HG02763 (cell line): Measurements from ENCODE around the gene CTDSP1.

Source experiments
- ATAC-seq: cut with Tn5 transposase; IDR thresholded peaks from one replicate; pipeline ENCODE4 v1.9.1; 2021; ENCODE audit warnings: mild to moderate bottlenecking, moderate library complexity; ENCODE audit not compliant: unreplicated experiment

The CTDSP1 gene

DNA sequence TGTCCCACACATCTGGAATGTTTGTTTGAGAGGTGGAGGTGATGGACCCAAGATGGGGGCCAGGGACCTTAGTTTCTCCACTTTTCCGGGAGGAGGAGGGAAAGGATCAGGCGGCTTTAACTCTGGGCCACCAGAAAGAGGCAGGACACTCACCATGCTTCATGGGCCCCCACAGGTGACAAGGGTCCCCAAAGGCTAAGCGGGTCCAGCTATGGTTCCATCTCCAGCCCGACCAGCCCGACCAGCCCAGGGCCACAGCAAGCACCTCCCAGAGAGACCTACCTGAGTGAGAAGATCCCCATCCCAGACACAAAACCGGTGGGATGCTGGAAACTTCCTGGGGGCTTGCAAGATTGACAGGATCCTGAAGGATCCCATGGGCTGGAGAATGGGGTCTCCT, 16.9 kb upstream of the CTDSP1 start:
- ATAC-seq: no peak

DNA sequence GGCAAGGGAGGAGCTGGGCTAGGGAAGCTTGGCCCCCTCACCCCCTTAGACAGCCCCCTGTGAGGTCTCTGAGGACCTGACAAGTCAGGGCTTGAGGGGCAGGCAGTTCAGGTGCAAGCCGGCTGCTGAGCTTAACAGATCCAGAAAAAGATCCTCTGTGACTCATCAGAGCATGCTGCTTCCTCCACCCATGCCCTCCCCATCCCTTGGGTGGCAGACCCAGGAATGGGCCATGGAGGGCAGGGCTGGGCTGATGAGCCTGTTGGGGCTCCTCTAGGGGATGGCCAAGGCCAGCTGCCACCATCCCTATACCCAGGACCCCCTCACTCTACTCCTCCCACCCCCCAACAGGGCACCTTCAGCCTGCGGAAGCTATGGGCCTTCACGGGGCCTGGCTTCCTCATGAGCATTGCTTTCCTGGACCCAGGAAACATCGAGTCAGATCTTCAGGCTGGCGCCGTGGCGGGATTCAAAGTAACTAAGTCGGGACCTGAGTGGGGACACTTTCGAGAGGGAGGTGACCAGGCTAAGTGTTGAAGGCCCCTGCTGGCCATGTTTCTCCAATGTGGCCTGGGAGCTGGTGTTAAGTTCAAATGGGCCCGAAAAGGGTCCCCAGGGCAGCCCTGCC, 15.7 kb upstream of the CTDSP1 start:
- ATAC-seq: no peak

DNA sequence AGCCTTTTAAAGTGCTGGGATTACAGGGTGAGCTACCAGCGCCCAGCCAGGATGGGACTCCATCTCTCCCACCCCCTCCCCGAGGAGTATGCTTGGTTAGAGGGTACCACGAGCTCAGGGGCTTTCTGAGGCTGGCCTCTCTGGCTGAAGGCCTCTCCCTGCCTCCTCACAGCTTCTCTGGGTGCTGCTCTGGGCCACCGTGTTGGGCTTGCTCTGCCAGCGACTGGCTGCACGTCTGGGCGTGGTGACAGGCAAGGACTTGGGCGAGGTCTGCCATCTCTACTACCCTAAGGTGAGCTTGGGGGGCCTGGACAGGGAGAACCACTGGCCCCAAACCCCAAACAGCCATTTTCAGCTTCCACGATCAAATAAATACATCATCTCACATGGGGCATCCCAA, 14.7 kb upstream of the CTDSP1 start:
- no peak for ATAC-seq

DNA sequence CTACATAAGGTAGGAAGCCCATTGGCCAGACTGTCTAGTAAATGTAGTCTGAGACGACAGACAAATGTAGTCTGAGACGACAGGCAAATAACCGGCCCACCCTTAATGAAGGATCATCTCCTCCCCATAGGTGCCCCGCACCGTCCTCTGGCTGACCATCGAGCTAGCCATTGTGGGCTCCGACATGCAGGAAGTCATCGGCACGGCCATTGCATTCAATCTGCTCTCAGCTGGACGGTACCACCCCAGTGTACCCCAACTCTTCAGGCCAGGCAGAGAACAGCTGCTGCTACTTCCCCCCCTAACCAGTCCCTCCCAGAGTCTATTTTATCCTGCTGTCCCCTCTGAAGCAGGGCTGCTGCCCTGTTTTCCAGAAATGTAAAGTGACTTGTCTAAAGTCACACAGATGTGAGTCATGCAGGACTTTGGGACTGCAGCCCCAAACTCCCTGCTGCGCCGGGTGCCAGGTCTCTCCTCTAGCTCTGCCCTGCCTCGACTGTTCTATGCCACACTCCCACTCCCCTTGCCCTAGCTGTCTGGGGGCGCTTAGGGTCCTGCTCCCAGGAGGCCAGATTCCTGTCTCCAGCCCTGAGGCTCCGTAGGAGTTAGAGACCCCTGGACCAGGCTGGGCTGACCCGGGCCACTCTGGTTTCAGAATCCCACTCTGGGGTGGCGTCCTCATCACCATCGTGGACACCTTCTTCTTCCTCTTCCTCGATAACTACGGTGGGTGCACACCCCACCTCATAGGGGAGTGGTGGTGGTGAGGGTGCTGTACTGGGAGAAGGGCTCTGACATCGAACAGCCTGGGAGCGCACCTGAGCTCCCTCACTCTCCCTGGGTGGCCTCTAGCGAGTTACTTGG, 12.9 kb upstream of the CTDSP1 start:
- no peak for ATAC-seq

DNA sequence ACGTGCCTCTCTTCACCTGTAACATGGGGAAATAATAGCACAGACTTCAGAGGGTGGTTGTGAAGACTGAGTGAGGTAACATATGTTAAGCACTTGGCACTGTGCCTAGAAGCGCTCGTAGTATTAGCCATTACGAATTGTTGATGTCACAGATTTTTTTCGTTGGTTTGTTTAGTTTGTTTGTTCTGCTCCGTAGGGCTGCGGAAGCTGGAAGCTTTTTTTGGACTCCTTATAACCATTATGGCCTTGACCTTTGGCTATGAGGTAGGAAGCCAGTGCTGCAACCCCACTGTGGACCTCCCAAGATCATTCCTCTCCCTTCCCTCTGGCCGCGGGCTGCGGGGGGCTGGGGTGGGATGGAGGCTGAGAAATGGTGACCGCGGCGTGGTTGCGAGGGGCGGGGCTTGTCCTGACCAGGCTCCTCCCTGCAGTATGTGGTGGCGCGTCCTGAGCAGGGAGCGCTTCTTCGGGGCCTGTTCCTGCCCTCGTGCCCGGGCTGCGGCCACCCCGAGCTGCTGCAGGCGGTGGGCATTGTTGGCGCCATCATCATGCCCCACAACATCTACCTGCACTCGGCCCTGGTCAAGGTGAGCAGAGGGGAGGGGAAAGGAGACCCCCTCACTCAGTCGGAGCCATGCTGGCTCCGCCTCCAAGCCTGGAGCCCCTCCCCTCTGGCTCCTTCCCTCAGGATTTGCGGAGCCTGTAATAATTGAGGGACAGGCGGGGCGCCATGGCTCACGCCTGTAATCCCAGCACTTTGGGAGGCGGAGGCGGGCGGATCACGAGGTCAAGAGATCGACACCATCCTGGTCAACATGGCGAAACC, 12.1 kb upstream of the CTDSP1 start:
- ATAC-seq: no peak

DNA sequence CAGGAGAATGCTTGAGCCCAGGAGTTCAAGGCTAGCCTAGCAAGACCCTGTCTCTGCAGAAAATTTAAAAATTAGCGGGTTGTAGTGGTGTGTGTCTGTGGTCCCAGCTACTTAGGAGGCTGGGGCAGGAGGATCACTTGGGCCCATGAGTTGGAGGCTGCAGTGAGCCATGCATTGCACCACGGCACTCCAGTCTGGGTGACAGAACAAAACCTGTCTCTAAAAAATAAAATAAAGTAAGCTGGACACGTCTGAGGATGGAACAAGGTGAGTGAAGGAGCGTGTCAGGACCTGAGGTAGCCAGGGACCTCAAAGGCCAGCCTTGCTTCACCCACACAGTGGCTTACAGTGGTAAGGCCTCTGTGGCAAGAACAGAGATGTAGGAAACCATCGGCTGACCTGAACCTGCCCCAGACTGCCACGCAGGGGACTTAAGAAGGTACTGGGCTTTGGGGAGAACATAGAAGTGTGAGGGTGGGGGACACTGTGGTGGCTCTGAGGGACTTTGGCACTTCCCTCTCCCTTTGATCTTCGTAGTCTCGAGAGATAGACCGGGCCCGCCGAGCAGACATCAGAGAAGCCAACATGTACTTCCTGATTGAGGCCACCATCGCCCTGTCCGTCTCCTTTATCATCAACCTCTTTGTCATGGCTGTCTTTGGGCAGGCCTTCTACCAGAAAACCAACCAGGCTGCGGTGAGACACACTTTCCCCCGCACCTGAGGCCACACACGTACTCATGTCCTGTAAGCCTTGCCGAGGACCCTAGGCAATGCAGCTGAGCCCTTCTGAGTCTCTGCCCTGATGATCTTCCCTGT, 10.1 kb upstream of the CTDSP1 start:
- ATAC-seq: no peak

DNA sequence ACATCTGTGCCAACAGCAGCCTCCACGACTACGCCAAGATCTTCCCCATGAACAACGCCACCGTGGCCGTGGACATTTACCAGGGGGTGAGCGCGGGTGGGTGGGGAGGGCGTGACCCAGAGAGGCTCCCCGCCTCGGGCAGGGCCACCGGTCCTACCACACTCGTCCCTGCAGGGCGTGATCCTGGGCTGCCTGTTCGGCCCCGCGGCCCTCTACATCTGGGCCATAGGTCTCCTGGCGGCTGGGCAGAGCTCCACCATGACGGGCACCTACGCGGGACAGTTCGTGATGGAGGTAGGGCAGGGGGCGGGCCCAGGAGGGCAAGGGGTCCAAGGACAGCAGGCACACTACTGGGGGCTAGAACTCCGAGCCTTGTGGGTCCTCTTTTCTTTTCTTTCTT, 8.5 kb upstream of the CTDSP1 start:
- no peak for ATAC-seq

DNA sequence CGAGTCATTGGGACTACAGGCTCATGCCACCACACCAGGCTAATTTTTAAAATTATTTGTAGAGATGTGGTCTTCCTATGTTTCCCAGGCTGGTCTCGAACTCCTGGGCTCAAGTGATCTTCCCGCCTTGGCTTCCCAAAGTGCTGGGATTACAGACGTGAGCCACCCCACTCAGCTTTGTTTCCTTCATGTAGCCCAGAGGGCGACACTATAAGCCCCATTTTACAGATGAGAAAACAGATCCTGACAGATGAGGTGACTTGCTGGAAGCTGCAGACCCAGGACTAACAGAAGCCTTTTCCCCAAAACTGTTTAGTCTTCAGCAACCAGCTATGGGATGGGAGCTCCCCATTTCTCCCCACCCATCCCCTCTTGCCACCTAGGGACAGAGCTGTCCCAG, 7.2 kb upstream of the CTDSP1 start:
- ATAC-seq: no peak

DNA sequence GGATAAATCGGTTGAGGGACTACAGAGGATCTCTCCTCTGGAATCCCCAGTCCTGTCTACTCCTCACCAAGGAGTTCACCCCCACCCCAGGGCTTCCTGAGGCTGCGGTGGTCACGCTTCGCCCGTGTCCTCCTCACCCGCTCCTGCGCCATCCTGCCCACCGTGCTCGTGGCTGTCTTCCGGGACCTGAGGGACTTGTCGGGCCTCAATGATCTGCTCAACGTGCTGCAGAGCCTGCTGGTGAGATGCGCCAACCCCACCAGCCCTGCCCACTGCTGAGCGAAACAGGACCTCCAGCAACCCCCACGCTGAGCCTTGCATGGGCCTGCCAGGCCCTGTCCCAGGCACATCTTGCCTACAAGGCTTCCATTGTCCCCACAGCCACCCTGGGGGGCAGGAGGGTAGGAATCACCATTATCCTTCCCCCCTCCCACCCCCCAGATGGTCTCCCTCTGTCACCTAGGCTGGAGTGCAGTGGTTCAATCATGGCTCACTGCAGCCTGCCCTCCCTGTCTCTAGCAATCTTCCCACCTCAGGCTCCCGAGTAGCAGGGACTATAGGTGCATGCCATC, 6.7 kb upstream of the CTDSP1 start:
- no peak for ATAC-seq

DNA sequence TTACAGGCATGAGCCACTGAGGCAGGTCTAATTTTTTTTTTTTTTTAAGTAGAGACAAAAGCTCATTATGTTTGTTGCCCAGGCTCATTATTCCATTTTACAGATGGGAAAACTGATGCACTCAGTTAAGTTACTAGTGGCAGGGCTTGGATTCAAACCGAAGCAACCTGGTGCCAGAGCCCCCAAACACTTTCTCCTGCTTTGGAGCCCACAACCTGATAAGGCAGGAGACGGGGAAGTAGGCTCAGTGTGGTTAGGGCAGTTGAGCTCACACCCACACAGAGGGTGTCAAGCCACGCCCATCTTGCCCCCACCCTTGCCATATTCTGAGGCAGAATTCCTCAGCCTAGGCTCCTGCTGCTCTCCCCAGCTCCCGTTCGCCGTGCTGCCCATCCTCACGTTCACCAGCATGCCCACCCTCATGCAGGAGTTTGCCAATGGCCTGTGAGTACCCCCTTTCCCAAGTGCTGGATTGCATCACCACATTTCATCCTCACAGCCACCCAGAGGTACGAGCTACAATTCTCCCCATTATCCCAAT, 5.8 kb upstream of the CTDSP1 start:
- no peak for ATAC-seq

DNA sequence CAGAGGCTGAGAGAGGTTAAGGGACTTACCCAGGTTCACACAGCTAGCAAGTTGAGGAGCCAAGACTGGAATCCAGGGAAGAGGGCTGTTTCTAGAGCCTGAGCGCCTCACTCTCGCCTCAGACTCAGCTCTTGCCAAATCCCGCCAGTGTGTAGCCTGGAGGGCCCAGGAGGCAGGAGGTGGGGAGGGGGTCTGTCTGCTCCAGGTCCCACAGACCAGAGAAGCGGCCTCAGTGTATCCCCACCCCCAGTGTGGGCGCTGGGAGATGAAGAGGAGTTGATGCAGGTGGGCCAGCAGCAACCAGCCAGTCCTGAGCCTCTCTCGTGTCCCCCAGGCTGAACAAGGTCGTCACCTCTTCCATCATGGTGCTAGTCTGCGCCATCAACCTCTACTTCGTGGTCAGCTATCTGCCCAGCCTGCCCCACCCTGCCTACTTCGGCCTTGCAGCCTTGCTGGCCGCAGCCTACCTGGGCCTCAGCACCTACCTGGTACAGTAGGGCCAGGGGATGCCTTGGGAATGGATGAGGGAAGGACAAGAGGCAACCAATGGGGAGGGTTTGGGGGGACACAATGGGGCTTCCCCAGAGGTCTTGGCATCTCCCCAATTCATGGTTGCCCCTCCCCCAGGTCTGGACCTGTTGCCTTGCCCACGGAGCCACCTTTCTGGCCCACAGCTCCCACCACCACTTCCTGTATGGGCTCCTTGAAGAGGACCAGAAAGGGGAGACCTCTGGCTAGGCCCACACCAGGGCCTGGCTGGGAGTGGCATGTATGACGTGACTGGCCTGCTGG, 5.2 kb upstream of the CTDSP1 start:
- ATAC-seq: no peak

DNA sequence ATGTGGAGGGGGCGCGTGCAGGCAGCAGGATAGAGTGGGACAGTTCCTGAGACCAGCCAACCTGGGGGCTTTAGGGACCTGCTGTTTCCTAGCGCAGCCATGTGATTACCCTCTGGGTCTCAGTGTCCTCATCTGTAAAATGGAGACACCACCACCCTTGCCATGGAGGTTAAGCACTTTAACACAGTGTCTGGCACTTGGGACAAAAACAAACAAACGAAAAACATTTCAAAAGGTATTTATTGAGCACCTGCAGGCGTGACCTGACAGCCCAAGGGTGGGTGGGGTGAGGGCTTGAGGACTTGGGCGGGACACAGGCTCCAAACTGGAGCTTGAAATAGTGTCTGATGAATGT, 4.6 kb upstream of the CTDSP1 start:
- ATAC-seq: no peak

DNA sequence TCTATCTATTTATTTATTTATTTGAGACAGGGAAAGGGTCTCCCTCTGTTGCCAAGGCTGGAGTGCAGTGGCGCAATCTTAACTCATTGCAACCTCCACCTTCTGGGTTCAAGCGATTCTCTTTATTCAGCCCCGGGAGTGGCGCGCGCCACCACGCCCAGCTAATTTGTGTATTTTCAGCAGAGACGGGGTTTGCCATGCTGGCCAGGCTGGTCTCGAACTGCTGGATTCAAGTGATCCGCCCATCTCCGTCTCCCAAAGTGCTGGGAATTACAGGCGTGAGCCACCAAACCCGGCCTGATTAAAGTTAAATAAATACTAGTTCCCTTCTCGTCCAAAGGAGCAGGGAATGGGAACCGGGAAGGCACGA, 4.2 kb upstream of the CTDSP1 start:
- ATAC-seq: no peak

DNA sequence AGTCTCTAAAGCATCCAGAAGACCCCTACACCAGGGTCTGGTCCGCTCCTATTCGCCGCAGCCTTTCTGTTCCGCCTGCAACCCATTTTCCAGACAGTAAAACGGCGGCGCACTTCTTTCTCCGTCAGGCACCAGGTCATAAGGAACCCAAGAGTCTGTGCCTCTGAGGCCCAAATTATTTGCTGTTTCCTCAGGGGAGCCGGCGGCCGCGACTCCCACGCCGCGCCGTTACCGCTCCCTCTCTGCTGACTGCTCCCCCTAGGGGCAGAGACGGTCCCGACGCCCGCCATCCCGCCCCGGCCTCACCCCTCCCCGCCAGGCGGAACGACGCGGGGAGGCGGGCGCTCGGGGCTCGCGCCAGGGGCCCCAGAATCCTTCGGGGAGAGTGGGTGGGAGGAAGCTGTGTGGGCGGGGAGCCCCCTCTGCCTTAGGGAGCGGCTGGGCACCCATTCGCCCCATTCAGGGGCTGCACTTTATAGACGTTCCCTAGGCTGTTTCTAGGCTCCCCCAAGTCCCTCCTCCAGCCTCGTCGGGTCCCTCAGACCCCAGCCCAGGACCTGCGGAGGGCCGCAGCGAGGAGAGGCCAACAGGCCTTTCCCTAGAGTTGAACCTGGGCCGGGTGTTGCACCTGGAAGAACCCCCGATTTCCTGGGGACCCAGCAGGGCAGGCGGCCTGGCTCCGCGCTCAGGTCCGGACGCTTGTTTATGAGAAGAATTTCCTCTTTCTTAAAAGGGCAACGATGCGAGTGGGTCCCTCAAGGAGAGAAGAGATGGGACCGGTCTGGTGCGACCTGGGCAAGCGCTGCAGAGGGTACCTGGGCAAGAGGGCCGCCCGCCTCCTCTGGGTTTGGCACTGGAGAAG, 3.6 kb upstream of the CTDSP1 start:
- peak; percentile 43 for ATAC-seq

DNA sequence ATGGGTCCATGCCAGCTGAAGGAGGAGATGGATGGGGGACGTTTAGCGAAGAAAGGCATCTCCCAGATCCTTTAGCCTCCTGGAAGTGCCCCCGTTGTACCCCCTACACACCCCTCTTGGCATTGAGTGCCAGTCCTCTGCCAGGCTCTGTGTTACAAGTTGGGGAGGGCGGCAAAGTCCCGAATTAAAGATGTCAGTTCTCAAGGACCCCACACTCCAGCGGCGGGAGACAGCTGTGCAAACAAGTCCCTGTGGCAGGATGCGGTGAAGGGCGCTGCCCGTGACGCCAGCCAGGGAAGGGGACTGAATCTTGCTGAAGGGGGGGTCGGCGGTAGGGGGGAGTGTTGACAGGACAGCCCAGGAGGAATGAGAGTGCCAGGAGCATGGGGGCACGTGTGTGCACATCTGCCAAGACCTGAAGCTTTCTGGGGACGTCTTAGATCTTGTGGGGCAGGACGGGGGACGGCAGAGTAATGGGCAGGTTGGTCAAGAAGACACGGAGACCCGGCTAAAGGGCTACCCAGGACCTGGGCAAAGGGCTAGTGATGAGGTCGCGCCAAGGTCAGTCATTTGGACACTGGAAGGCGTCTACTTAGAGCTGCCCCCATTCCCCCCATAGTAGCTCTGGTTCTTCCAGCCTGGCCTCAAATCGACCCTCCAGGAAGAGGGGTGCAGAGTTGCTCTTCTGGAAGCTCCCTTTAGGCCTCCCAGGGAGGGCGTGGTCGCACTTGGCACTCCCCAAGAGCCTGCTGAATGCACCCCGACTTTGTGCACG, 2.8 kb upstream of the CTDSP1 start:
- ATAC-seq: no peak

DNA sequence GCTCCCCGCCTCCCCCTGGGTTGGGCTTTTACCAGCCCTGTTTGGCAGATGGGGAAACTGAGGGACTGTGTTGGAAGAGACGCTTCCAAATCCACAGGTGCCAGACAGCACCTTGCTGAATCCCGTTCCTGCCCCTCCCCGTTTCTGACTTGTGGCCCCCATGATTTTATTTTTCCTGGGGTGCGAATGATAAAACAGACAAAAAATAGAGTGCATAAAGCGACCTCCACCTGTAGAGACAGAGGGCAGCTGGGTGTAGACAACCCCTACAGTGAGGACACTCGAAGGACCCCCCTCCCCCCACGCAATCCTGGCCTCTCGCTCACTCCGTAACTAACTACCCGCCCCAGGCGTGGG, 2.2 kb upstream of the CTDSP1 start:
- ATAC-seq: no peak

DNA sequence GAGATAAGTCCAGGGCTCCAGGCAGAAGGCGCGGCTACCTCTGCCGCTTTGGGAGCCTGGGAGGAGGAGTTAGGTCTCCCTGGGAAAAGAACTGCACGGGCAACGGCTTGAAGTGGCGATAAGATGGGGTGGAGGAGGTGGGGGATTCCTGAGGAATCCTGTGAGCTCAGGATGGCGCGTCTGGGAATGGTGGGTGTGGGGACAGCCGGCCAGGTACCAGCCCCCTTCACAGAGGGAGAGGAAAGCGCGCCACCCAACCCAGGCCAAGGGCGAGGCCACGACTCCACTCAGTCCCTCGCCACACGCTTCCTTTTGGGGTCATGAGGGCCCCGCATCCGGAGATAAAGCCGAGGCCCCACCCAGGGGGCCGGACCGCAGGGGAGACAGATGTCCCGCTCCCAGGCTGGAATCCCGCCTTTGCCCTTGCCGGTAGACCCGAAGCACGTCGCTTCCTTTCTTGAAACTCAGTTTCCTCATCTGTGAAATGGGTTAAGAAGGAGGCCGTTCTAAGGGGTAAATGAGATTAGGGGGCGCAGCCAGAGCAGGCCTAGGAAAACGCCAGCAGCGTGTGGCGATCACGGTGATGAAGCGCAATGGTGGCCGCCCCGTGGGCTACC, 1.7 kb upstream of the CTDSP1 start:
- peak; percentile 16 for ATAC-seq
